Liver (tissue), 3 donors: ENCODE measurements around the gene ALCAM.

Experiments used
- EGR1 ChIP-seq, 2 donors: IDR thresholded peaks; 2 replicates each; pipeline ENCODE4 v1.6.1; 2016 to 2018; ENCODE audit warnings: antibody characterized with exemption in 2 of 2, low read depth in 2 of 2
- GABPA ChIP-seq, 2 donors: IDR thresholded peaks in 1 of 2; conservative IDR thresholded peaks in 1 of 2; 2 replicates each; pipeline ENCODE4 v1.6.1; 2016; ENCODE audit warnings: antibody characterized with exemption in 2 of 2, mild to moderate bottlenecking in 1 of 2, moderate library complexity in 1 of 2
- HNF4G ChIP-seq: IDR thresholded peaks from 2 replicates; pipeline ENCODE4 v1.6.1; 2016; ENCODE audit warnings: antibody characterized with exemption
- JUND ChIP-seq, 2 donors: IDR thresholded peaks; 2 replicates each; pipeline ENCODE4 v1.6.1; 2016; ENCODE audit warnings: antibody characterized with exemption in 2 of 2
- RXRA ChIP-seq, 2 donors: IDR thresholded peaks; 2 replicates each; pipeline ENCODE4 v1.6.1; 2017 to 2018; ENCODE audit warnings: antibody characterized with exemption in 2 of 2, mild to moderate bottlenecking in 1 of 2
- SP1 ChIP-seq: IDR thresholded peaks from 2 replicates; pipeline ENCODE4 v1.6.1; 2018; ENCODE audit warnings: antibody characterized with exemption, mild to moderate bottlenecking
- YY1 ChIP-seq: IDR thresholded peaks from 2 replicates; pipeline ENCODE4 v1.6.1; 2016; ENCODE audit warnings: antibody characterized with exemption, mild to moderate bottlenecking
- TF ChIP-seq, protein P1 (sequence below): fragments of 150-350 bp; IDR thresholded peaks from 2 replicates; pipeline ENCODE4 v1.5.1; 2017; ENCODE audit warnings: improper control_type of control experiment, low read depth, low read length; ENCODE audit not compliant: missing input control
- TF ChIP-seq, protein P2 (sequence below): IDR thresholded peaks from 2 replicates; pipeline ENCODE4 v1.6.1; 2016; ENCODE audit warnings: antibody characterized with exemption, mild to moderate bottlenecking
- TF ChIP-seq, protein P3 (sequence below): IDR thresholded peaks from 2 replicates; pipeline ENCODE4 v1.6.1; 2016; ENCODE audit warnings: antibody characterized with exemption
- donor health status: healthy.
- donor health status: healthy.

DNA sequence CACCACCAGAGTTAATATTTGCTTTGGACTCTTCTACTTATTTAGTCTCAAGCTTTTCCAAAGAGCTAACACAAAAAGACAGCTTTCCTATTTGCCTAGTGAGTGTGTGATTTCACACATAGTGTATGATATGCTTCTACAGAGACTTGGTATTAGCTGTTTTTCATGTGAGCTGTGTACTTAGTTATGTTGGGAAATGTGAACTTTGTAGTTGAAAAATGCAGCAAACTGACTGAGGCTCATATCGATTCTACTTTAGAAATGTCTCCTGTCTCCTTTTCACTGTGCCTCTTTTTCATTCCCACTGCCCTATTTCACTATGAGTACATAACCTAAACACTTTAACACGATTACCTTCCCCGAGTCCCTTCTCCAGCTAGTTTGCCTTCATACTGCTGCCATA is 136.5 kb downstream of the ALCAM start:
- TF ChIP-seq, protein P1, sequence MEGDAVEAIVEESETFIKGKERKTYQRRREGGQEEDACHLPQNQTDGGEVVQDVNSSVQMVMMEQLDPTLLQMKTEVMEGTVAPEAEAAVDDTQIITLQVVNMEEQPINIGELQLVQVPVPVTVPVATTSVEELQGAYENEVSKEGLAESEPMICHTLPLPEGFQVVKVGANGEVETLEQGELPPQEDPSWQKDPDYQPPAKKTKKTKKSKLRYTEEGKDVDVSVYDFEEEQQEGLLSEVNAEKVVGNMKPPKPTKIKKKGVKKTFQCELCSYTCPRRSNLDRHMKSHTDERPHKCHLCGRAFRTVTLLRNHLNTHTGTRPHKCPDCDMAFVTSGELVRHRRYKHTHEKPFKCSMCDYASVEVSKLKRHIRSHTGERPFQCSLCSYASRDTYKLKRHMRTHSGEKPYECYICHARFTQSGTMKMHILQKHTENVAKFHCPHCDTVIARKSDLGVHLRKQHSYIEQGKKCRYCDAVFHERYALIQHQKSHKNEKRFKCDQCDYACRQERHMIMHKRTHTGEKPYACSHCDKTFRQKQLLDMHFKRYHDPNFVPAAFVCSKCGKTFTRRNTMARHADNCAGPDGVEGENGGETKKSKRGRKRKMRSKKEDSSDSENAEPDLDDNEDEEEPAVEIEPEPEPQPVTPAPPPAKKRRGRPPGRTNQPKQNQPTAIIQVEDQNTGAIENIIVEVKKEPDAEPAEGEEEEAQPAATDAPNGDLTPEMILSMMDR, result no peak
- TF ChIP-seq HNF4G, result peak; percentile 83
- TF ChIP-seq YY1, result peak; percentile 72
- TF ChIP-seq, protein P2, sequence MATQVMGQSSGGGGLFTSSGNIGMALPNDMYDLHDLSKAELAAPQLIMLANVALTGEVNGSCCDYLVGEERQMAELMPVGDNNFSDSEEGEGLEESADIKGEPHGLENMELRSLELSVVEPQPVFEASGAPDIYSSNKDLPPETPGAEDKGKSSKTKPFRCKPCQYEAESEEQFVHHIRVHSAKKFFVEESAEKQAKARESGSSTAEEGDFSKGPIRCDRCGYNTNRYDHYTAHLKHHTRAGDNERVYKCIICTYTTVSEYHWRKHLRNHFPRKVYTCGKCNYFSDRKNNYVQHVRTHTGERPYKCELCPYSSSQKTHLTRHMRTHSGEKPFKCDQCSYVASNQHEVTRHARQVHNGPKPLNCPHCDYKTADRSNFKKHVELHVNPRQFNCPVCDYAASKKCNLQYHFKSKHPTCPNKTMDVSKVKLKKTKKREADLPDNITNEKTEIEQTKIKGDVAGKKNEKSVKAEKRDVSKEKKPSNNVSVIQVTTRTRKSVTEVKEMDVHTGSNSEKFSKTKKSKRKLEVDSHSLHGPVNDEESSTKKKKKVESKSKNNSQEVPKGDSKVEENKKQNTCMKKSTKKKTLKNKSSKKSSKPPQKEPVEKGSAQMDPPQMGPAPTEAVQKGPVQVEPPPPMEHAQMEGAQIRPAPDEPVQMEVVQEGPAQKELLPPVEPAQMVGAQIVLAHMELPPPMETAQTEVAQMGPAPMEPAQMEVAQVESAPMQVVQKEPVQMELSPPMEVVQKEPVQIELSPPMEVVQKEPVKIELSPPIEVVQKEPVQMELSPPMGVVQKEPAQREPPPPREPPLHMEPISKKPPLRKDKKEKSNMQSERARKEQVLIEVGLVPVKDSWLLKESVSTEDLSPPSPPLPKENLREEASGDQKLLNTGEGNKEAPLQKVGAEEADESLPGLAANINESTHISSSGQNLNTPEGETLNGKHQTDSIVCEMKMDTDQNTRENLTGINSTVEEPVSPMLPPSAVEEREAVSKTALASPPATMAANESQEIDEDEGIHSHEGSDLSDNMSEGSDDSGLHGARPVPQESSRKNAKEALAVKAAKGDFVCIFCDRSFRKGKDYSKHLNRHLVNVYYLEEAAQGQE, result peak; percentile 73
- TF ChIP-seq SP1, result peak; percentile 94
- TF ChIP-seq, protein P3, sequence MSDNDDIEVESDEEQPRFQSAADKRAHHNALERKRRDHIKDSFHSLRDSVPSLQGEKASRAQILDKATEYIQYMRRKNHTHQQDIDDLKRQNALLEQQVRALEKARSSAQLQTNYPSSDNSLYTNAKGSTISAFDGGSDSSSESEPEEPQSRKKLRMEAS, result peak; percentile 90
- TF ChIP-seq JUND (IDR thresholded peaks at IDR 0.05), result peak; percentile 74 to 91
- peak in 1 of 2 donors; percentile 59 for TF ChIP-seq EGR1 (IDR thresholded peaks at IDR 0.05; ENCODE audit: low read depth in 2 of 2)
- TF ChIP-seq RXRA (IDR thresholded peaks at IDR 0.05), result peak; percentile 83 to 90
- TF ChIP-seq GABPA (IDR thresholded peaks at IDR 0.05 in 1 of 2, conservative IDR thresholded peaks at IDR 0.05 in 1 of 2), result peak in 1 of 2 donors; percentile 13
